Dendritic cell treated with granulocyte-macrophage colony-stimulating factor and Interleukin-4, amounts not matched to agents 40 ng/mL and 50 ng/mL, for 4 days (primary cell): ENCODE results near the gene DGKQ.

Experiments used
- H3K27ac Mint-ChIP-seq: one replicate; pipeline ENCODE4 v1.8.0; 2022; ENCODE audit warnings: mild to moderate bottlenecking, mixed read lengths
- H3K27me3 Mint-ChIP-seq: one replicate; pipeline ENCODE4 v1.8.0; 2022; ENCODE audit warnings: mild to moderate bottlenecking, mixed read lengths
- H3K36me3 Mint-ChIP-seq: one replicate; pipeline ENCODE4 v1.8.0; 2022; ENCODE audit warnings: low read depth, mixed read lengths
- H3K4me1 Mint-ChIP-seq: one replicate; pipeline ENCODE4 v1.8.0; 2022; ENCODE audit warnings: low read depth, mixed read lengths
- H3K4me3 Mint-ChIP-seq: one replicate; pipeline ENCODE4 v1.8.0; 2022; ENCODE audit warnings: mild to moderate bottlenecking, moderate library complexity, mixed read lengths
- H3K9me3 Mint-ChIP-seq: one replicate; pipeline ENCODE4 v1.8.0; 2022; ENCODE audit warnings: mixed read lengths
- intact Hi-C: fragments of 100-400 bp; cut with micrococcal nuclease; formaldehyde crosslinking; loops from one replicate; pipeline ENCODE4 v1.15.0; 2022

DGKQ gene, protein sequence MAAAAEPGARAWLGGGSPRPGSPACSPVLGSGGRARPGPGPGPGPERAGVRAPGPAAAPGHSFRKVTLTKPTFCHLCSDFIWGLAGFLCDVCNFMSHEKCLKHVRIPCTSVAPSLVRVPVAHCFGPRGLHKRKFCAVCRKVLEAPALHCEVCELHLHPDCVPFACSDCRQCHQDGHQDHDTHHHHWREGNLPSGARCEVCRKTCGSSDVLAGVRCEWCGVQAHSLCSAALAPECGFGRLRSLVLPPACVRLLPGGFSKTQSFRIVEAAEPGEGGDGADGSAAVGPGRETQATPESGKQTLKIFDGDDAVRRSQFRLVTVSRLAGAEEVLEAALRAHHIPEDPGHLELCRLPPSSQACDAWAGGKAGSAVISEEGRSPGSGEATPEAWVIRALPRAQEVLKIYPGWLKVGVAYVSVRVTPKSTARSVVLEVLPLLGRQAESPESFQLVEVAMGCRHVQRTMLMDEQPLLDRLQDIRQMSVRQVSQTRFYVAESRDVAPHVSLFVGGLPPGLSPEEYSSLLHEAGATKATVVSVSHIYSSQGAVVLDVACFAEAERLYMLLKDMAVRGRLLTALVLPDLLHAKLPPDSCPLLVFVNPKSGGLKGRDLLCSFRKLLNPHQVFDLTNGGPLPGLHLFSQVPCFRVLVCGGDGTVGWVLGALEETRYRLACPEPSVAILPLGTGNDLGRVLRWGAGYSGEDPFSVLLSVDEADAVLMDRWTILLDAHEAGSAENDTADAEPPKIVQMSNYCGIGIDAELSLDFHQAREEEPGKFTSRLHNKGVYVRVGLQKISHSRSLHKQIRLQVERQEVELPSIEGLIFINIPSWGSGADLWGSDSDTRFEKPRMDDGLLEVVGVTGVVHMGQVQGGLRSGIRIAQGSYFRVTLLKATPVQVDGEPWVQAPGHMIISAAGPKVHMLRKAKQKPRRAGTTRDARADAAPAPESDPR

DNA sequence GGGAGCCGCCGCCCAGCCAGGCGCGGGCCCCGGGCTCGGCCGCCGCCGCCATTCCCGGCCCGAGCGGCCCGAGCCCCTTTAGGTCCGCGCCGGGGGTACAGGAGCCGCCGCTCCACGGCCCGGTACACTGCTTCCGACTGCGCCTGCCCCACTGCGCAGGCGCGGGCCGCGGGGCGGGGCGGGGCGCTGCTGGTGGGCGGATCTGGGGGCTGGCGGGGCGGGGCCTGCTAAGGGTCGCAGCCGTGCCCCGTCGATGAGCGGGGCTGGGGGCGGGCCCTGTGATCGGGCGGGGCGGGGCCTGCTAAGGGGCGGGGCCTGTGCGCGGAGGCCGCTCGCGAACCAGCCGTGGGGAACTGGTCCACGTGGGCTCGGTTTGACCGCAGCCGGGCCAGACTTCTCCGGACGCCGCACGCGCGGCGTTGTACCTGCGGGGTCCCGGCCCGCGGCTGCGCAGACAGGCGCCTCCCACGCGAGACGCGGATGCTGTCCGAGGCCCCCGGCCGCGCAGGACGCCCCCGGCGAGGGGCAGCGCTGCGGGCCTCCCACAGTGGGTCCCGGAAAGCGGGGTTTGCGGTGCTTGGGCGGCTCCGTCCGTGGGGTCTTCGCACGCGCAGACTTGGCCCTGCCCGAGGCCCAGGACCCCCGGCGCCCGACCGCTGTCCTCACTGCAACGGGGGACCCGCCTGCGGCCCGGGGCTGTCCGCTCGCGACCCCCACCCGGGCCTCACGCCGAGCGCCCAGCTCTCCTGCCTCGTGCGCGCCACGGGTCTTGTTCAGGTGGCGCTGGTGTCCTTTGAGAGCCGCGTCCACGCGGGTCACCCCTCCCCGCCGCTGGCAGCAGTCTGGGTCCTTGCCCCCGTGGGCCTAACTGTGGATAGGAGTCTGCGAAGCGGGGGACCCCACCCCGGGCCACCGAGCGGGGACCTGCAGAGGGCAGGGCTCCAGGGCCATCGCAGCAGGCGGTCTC lies at the start of gene DGKQ:
Gene DGKQ (minus strand): TSS at position 139 of the 967 bp plus-strand sequence. CDS start 87 bp downstream, at position 52.
- H3K27ac Mint-ChIP-seq, result peak within 1 kb of the TSS; percentile 52
- intact Hi-C loops, result loop anchor here (1.0 to 2.0 kb wide), 3 partner anchors 13 to 191 kb away; no protein-coding TSS in a partner anchor
- H3K4me1 Mint-ChIP-seq, result peaks cover 38% of the 10 kb centered on the region
- peaks cover 13% of the 10 kb centered on the region for H3K36me3 Mint-ChIP-seq
- H3K9me3 Mint-ChIP-seq, result no peaks in the 10 kb centered on the region
- H3K27me3 Mint-ChIP-seq, result peaks cover 17% of the 10 kb centered on the region
- peak within 1 kb of the TSS; percentile 77 for H3K4me3 Mint-ChIP-seq

DNA sequence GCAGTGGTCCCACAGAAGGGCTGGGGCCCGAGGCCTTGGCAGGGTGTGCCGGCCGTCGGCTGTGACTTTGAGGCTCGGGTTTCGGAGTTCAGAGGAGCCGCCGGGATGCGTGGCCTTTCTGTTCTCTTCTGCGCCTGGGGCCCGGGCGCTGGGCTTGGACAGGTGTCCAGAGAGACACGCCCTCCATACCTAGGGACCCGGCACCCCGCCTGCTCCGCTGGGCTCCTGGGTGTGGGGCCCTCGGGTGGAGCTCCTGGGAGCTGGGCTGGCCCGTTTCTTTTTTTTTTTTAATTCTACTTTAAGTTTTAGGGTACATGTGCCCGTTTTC lies 49.3 kb upstream of the DGKQ start:
- Mint-ChIP-seq H3K36me3 (peaks cover 29% of the 10 kb centered on the region), H3K4me1 (peaks cover 7% of the 10 kb centered on the region), H3K27me3 (no peaks in the 10 kb centered on the region), H3K9me3 (no peaks in the 10 kb centered on the region), H3K4me3 (no peak overlapping the region), H3K27ac (no peak overlapping the region)
- intact Hi-C loops, result no loop called here

DNA sequence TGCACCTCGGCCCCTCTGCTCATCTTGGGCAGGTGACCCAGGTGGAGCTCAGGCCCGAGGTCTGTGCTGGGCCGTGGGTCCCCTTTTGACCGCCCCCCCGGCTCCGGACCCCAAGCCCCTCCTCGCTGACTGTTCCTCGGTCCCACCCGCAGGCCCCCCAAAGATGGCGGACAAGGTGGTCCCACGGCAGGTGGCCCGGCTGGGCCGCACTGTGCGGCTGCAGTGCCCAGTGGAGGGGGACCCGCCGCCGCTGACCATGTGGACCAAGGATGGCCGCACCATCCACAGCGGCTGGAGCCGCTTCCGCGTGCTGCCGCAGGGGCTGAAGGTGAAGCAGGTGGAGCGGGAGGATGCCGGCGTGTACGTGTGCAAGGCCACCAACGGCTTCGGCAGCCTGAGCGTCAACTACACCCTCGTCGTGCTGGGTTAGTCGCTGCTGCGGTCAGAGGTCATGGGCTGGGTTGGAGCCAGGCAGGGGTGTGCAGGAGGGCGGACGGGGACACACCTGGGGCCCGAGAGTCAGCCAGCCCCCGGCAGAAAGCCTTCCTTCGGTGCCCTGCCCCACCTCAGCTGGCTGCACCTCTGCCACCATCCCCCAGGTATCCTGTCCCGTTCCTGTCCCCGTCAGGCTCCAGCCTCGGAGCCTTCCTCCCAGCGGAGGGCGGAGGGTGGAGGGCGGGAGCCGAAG lies 48.8 kb upstream of the DGKQ start:
- Mint-ChIP-seq H3K9me3 (no peaks in the 10 kb centered on the region), H3K36me3 (peaks cover 29% of the 10 kb centered on the region), H3K4me1 (peaks cover 7% of the 10 kb centered on the region), H3K27ac (no peak overlapping the region), H3K27me3 (no peaks in the 10 kb centered on the region), H3K4me3 (no peak overlapping the region)
- intact Hi-C loops, result no loop called here

DNA sequence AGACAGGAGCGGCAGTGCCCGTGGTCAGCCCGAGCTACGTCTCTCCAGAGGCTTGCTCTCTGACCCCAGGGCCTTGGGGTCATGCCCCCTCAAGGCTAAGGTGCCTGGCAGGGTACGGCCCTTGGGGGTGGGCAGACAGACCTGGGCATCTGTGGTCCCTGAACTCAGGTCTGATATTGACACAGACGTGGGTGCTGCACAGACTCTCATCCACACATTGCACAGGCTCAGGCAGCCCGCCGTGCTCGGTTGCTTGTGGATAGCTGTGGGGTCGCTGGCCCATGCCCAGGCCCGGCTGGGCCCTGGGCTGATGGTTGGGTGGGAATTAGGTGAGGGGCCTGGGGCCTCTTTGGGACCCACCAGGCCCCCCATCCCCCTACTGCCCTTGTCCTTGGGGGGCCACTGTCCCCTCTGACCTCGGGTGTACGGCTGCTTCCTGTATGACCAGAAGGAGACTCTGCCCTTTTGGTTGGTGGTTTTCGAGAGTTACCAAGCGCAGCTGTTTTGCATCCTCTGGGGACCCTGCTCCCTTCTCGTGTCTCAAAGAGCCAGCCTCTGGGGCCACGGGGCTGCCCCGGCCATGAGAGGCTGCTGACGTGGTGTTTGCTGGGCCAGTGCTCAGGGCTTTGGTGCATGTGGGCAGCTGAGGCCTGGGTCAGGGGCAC lies 48.1 kb upstream of the DGKQ start:
- H3K36me3 Mint-ChIP-seq, result peaks cover 29% of the 10 kb centered on the region
- no peak overlapping the region for H3K27ac Mint-ChIP-seq
- H3K9me3 Mint-ChIP-seq, result no peaks in the 10 kb centered on the region
- H3K4me3 Mint-ChIP-seq, result no peak overlapping the region
- intact Hi-C loops, result no loop called here
- peaks cover 7% of the 10 kb centered on the region for H3K4me1 Mint-ChIP-seq
- no peaks in the 10 kb centered on the region for H3K27me3 Mint-ChIP-seq

DNA sequence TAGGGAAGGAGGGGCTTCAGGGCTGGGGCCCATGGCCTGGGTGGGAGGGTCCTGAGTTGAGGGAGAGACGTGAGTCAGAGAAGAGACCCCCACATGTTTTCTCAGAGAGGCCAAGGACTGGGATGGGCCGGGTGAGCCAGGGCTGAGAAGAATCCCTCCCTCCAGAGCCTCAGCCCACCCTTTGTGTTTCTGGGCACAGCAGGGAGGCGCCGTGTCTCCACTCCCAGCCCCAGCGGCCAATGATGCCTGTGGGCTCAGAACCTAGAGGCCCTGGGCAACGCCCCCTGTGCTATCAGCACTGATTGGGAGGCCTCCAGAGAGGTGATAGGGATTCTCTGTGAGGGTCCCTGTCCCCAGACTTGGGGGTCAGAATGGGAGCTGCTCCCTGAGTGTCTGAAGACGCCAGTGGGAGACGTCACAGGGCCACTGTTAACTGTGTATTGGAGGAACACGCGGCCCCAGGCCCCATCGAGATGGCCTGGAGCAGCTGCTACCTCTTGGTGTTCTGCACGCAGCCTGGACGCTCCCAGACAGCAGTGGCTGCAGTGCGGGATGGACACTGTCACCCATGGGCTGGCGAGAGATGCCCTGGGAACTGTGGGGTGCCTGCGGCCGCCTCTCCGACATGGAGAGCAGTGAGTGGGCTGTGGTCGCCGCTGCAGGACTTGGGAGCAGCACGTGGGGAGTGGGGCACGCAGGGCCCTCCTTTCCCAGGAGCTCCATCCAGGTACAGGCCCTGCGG lies 46.5 kb upstream of the DGKQ start:
- Mint-ChIP-seq H3K4me1 (peaks cover 7% of the 10 kb centered on the region), H3K27ac (no peak overlapping the region), H3K9me3 (no peaks in the 10 kb centered on the region), H3K4me3 (no peak overlapping the region), H3K27me3 (no peaks in the 10 kb centered on the region), H3K36me3 (peaks cover 21% of the 10 kb centered on the region)
- intact Hi-C loops, result loop anchor here (10.0 kb wide), 1 partner anchor 225 kb away; the partner anchor contains the start of gene CTBP1

DNA sequence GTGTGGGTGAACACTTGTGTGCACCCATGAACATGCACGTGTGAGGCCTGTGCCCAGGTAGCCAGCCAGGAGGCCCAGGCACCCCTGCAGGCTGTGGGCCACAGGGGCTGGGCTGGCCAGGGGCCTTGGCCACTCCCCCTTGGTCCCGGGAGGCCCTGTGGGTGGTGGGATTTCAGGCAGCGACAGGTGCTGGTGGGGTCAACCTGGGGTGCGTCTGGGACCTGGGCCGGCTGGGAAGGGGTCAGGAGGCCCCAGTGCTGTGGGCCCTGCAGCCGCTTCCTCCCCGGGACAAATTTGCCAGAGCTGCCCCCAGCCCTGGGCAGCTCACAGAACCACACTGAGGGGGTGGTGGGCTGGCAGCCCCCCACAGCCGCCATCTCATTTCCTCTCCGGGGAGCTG lies 46.0 kb upstream of the DGKQ start:
- no peak overlapping the region for H3K4me3 Mint-ChIP-seq
- H3K4me1 Mint-ChIP-seq, result peaks cover 11% of the 10 kb centered on the region
- peaks cover 15% of the 10 kb centered on the region for H3K36me3 Mint-ChIP-seq
- H3K27me3 Mint-ChIP-seq, result no peaks in the 10 kb centered on the region
- no peaks in the 10 kb centered on the region for H3K9me3 Mint-ChIP-seq
- no peak overlapping the region for H3K27ac Mint-ChIP-seq
- intact Hi-C loops, result loop anchor here (10.0 kb wide), 1 partner anchor 225 kb away; the partner anchor contains the start of gene CTBP1

DNA sequence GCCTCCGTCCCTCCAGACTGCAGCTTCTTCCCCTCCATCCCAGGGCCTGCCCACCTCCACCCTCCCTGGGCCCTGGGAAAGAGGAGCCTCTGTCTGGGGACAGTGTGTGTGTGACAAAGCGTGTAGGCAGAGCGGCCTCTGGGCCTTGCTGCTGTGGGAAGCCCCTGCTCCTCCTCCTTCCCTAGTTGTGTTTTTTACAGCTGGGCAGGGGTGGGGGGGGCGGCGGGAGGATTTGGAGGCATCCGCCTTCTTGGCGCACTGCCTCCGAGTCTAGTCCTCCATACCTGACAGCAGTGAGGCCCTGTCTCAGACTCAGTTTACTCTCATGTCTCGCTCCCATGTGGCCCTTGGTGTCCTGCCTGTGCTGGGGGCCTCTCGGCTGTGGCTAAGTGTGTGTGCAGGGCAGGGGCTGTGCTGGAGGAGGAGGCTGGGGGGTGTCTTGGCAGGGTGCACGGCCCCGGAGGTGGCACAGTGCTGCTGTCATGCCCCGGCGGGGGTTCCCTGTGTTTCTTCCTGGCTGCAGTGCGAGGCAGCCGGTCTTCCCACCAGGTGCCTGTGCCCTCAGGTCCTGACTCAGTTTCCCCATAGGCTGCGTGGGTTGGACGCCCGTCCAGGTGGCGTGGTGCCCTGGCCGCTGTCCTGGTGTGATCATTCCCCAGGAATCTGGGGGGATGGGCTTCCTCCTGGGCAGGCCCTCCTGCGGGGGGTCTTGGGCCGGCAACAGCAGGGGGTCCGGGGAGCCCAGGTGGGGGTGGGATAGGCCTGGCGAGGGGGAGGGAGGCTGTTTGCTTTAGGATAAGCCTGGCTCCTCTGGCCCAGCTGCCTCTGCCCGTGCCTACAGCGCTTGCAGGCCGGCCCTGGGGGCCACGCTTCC lies 45.0 kb upstream of the DGKQ start:
- Mint-ChIP-seq H3K4me1 (peaks cover 20% of the 10 kb centered on the region), H3K9me3 (no peaks in the 10 kb centered on the region), H3K4me3 (no peak overlapping the region), H3K27me3 (peaks cover 3% of the 10 kb centered on the region), H3K36me3 (peaks cover 11% of the 10 kb centered on the region), H3K27ac (no peak overlapping the region)
- intact Hi-C loops, result loop anchor here (10.0 kb wide), 1 partner anchor 226 kb away; the partner anchor contains the start of gene CTBP1

DNA sequence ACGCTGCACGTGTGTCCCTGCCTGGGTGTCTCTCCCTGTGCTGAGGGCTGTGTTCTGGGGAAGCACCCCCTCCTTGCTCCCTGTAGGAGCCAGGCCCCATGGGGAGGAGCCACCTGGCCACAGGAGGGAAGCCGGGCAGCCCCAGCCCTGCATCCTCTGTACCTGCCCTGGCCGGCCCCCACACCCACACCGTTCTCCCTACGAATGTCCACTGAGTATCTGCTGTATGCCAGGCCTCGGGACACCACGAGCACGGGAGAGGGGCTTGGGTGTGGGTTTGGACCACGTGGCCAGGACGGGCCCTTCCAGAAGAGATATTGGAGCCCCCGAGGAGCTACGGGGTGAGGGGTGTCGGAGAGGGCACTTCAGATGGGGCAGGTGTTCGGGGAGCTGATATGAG lies 44.3 kb upstream of the DGKQ start:
- H3K36me3 Mint-ChIP-seq, result peaks cover 10% of the 10 kb centered on the region
- H3K27me3 Mint-ChIP-seq, result peaks cover 3% of the 10 kb centered on the region
- intact Hi-C loops, result loop anchor here (10.0 kb wide), 1 partner anchor 227 kb away; the partner anchor contains the start of gene CTBP1
- H3K4me1 Mint-ChIP-seq, result peaks cover 21% of the 10 kb centered on the region
- H3K9me3 Mint-ChIP-seq, result no peaks in the 10 kb centered on the region
- no peak overlapping the region for H3K27ac Mint-ChIP-seq
- no peak overlapping the region for H3K4me3 Mint-ChIP-seq

DNA sequence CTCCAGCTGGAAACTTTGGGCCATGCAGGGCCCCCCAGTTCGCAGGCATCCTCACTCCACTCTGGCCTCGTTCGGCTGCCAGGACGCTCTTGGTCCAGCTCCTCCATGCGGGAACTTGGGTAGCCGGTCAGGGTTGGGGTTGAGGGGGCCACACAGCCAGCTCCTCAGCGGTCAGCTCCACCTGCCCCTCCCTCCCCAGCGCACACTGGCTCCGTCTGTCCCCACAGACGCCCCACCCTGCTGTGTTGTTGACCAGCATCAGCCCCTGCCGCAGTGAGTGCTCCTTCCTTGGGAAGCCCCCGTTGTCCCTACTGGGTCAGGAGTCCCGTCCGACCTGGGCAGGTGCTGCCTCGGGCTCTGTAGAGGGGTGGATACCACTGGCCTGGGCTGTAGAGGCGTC lies 43.8 kb upstream of the DGKQ start:
- no peak overlapping the region for H3K4me3 Mint-ChIP-seq

DNA sequence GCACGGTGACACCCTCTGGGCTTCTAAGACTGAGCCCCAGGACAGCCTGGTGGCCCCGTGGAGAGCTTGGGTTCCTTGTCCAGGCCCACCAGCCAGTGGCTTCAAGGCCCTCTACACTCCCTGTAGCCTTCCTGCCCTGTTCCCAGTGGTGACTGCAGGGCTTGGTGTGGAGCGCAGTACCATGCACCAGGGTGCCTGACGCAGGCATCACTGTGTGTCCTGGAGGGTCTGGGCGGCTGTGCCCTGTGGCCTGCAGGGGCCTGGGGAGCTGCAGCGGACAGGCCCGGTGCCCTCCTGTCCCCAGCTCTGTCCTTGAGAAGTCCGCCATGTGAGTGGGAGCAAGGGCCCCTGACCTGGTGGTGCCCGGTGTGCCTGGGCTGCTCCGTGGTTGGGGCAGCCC lies 42.4 kb upstream of the DGKQ start:
- Mint-ChIP-seq H3K9me3 (no peaks in the 10 kb centered on the region), H3K4me3 (no peak overlapping the region), H3K27ac (no peak overlapping the region), H3K36me3 (peaks cover 5% of the 10 kb centered on the region), H3K27me3 (peaks cover 5% of the 10 kb centered on the region), H3K4me1 (peaks cover 23% of the 10 kb centered on the region)
- intact Hi-C loops, result loop anchor here (10.0 kb wide), 1 partner anchor 229 kb away; the partner anchor contains the start of gene CTBP1

More for the DNA sequence above, 43.8 kb upstream of the DGKQ start:
- H3K27ac Mint-ChIP-seq, result no peak overlapping the region
- H3K9me3 Mint-ChIP-seq, result no peaks in the 10 kb centered on the region
- peaks cover 7% of the 10 kb centered on the region for H3K36me3 Mint-ChIP-seq
- H3K27me3 Mint-ChIP-seq, result peaks cover 5% of the 10 kb centered on the region
- peaks cover 21% of the 10 kb centered on the region for H3K4me1 Mint-ChIP-seq
- intact Hi-C loops, result loop anchor here (10.0 kb wide), 1 partner anchor 228 kb away; the partner anchor contains the start of gene CTBP1

DNA sequence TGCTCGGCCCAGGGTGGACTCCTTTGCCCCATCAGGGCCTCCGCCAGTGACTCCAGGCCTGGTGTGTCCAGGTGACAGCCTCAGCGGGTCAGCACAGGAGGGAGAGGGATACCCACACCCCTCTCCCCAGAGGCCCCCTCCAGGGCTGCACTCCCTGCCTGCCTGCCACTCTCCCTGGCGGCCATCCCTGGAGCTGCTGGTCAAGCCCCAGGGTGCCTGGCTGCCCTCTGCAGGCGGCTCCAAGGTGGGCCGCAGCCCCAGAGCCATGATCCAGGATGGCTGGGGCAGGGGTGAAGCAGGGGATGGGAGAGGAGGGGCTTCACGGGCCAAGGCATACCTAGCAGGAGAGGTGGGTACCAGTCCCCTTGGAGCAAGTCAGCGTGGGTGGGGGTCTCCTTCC lies 41.8 kb upstream of the DGKQ start:
- no peak overlapping the region for H3K27ac Mint-ChIP-seq

More for the DNA sequence above, 41.8 kb upstream of the DGKQ start:
- intact Hi-C loops, result loop anchor here (10.0 kb wide), 1 partner anchor 230 kb away; the partner anchor contains the start of gene CTBP1
- Mint-ChIP-seq H3K36me3 (peaks cover 5% of the 10 kb centered on the region), H3K4me1 (peaks cover 27% of the 10 kb centered on the region), H3K4me3 (no peak overlapping the region), H3K9me3 (no peaks in the 10 kb centered on the region), H3K27me3 (peaks cover 5% of the 10 kb centered on the region)
